IPS-NIHi11 (cell line): ENCODE data around the gene EPHA1.
A peak's percentile ranks its signal among the peaks of the same experiment; 100 is the strongest.

ENCODE experiments used
- DNase-seq: peaks from one replicate; pipeline ENCODE4 v3.0.0; 2012; ENCODE audit warnings: mixed read lengths, low spot score

Gene EPHA1

GRCh38 chr7:143372070-143372469 is 36.6 kb downstream of the EPHA1 start:
- no peak for DNase-seq

DNA sequence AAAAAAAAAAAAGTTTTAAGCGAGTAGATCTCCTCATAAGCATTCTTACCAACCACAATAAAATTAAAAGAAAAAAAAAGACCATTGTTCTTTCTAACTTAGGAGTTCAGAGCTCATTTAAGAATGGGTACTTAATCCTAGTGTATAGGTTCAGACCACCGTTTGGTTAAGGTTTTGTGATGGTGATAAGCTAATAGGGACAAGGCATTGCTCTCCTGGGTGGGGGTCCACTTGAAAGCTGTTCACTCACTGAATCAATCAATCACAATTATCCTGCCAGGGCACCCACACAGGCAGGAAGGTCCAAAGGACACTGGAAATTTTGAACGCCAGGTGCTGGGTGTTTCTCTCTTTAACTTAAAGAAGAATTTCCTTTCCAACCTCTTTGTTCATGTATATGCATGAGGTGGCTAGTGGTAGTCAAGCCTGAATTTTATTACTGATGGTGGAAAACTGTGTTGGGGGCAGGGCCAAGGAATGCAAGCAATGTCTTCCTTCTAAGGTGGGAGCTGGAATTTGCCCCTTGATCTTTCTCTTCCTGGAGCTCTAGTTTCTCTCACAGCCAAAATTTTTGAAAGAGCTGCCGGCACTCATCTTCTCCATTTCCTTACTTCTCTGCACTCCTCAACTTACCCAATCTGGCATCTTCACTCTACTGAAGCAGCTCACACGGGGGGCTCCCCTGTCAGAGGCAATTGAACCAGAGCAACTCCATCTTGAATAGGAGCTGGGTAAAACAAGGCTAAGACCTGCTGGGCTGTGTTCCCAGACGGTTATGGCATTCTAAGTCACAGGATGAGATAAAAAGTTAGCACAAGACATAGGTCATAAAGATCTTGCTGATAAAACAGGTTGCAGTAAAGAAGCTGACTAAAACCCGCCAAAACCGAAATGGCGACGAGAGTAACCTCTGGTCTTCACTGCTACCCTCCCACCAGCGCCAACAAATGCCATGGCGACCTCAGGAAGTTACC is 38.7 kb downstream of the EPHA1 start:
- no peak for DNase-seq

DNA sequence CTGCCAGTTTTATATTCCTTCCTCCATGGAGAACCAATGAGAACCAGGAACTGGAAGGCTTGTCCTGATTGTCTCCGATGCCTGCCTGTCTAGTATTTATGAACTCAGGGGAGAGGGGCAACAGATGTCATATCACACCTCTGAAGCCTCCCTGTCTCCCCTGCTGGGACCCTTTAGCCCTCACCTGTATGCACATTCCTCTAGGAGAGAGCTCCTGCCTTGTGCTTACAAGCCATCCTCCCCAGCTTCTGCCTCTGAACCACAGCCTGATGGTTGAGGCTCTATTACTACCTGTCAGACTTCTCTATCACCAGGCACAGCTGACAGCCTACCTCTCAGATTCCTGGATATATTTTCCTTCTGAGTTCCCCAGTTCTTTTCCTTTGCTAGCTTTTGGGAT is 40.3 kb downstream of the EPHA1 start:
- DNase-seq = no peak

DNA sequence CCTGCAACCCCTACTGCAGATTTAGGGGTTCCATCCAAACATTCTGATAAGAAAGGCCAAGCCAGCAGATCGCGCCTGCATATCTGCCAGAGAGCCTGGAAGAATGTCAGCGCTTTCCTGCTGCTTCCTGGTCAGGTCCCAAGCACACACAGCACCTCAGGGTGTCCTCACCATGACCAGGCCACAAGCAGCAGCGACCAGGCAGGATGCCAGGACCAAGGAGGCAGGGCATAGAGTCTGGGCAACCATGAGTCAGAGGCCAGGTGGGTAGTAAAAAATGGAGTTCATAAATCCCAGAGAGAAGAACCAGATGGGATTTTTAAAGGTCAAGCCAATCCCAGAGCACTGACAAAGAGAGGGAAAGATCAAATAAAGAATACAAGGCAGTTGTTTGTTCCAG is 40.7 kb downstream of the EPHA1 start:
- no peak for DNase-seq

DNA sequence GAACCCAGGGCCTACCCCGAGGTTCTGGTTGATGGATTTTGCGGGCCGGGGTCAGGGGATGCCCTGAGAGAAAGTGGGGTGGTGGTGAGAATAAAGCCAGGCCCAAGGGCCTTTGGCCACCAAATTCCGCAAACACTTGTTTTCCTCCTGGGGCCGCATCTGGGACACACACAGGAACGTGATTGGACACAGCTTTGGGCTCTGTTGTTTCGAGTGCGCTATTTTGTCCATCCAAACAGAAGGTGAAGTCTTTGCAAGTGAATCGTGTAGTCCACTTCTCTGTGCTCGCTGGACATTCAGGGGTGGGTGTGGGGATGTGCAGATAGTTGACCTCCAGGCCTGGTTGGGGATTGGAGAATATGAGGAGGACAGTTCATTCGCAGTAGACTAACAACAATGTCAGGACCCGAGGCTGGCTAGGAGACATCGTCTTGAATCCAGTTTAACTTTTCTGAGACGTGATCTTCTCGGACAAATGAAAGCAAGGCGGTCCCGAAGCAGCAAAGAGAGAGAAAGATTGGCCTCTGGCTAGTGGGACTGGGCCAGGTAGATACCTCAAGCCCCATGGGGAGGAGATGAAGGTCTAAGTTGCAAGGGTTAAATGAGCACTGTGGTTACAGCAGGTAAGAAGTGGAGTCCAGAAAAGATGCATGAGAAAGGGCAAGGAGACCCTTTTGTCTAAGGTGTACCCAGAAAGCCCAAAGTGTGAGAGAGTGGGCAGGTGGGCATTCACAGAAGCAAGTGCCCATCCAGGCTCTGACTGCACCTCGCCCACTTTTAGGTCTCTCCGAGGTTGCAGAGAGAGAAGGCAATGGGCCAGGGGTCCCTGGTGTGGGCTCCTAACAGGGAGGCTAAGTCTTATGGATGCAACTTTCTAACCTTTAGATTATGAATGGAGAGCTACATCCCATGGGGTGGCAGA is 45.4 kb downstream of the EPHA1 start:
- no peak for DNase-seq

DNA sequence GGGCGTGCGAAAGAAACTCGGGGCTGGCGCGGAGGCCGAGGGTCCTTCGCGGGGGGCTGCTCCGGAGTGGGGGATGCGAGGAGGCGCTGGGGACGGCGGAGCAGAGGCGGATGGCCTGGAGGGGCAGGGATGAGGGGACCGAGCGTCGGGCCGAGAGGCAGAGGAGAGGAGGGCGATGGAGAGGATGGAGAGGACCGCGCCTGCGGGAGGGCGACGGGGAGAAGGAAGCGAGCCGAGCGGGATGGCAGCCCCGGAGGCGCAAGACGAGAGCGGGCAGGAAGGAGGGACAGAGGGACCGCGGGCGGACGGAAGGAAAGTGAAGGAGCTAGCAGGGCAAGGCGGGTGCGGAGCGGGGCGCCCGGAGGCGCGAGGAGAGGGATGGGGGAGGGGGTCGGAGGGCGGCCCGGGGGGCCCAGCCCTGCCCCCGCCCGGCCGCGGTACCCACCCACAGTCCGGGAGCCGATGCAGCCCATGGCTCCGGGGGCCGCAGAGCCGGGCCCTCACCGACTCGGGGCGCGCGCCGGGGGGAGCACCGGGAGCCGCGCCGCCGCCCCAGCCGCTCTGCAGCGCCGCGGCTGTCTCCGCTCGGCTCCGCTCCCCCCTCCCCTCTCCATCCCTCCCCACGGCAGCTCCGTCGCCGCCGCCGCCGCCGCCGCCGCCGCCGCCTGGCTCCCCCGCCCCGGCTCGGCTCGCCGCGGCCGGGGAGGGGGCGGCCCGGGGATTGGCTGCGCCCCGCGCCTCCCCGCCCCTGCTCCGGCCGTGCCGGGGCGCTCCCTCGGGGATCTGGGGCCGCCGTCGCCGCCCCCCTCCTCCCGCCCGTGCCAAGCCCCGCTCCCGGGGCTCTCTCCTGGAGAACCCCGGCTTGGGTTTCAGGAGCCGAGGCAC is 46.3 kb downstream of the EPHA1 start, which contains the start of gene FAM131B:
Gene FAM131B, minus strand, starts transcription at position 583 of the 885 bp plus-strand sequence. Its CDS starts 110 bp downstream, at position 473.
- DNase-seq = peak; percentile 91

- DNase-seq = peak; percentile 75
Measured at GRCh38 chr7:143361552-143362130, 47.0 kb downstream of the EPHA1 start.

- DNase-seq = peak; percentile 84
Measured at GRCh38 chr7:143360788-143361551, 47.7 kb downstream of the EPHA1 start.

DNA sequence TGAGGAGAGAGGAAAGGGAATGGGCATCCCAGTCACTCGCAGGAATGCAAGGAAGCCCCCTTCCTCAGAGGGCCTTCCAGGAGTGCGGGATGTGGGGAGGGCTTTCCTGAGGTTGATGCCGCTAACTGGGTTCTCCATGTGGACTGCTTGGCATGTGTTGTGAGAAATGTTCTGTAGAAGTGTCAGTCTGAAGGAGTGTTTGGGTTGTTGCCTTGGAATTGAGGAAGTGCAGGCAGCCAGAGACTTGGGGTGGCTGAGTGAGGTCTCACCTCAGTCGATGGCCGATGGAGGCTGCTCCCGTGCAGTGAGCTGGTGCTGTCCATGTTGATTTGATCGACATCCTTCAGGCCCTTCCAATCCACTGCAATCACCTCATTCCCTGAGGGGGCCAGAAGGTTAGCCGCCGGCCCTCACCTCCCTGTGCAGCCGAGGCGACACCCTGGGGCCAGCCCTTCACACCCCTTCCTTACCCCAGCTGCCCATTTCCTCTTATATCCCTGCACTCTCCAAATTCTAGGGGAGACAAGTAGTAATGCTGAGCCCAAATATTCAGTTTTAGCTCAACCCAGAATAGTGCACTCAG is 48.8 kb downstream of the EPHA1 start:
- no peak for DNase-seq

DNA sequence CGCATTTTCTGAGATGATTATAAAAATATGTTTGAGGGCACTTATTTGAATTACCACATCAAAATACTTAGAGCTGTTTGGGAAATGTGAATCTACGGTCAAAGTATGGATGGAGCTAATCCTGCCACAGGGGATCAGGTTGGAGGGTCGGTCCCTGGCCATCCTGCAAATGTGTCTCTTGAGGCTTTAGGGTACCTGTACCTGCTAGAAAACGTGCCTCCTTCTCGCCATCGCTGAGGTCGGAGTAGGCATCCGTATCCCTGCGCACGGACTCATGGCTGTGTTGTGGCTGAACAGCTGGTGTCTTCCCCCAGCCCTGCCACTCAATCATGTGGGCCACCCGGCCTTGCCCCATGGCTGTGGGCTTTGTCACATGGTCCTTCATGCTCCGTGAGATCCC is 50.0 kb downstream of the EPHA1 start:
- no peak for DNase-seq

DNA sequence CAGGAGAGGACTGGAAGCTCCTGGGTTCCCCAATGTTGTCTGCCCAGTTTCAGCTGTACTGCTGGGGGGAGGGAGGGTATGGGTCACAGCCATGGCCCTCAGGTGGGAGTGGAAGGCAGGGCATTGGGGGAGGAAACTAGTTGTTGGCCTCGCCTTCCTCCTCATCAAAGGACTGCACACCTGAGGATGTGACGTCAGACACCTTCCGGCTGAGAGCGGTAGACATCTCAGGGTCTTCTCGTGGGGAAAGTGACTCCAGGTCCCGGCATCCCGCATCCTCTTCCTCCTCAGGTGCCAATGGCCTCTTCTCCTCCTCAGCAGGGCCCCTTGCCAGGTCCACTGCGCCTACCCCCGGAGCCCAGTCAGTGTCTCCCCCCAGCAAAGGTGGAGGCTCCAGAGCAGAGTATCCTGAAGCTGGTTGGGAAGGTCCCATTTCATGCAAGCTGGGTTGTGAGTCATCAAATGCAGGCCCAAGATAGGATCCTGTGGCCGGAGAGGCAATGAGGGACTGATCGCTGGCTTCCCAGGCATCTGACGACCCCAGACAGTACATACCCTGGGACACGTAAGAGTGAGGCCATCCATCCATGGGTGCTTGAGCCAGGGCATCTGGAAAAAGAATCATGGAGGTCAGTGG is 52.1 kb downstream of the EPHA1 start:
- no peak for DNase-seq

DNA sequence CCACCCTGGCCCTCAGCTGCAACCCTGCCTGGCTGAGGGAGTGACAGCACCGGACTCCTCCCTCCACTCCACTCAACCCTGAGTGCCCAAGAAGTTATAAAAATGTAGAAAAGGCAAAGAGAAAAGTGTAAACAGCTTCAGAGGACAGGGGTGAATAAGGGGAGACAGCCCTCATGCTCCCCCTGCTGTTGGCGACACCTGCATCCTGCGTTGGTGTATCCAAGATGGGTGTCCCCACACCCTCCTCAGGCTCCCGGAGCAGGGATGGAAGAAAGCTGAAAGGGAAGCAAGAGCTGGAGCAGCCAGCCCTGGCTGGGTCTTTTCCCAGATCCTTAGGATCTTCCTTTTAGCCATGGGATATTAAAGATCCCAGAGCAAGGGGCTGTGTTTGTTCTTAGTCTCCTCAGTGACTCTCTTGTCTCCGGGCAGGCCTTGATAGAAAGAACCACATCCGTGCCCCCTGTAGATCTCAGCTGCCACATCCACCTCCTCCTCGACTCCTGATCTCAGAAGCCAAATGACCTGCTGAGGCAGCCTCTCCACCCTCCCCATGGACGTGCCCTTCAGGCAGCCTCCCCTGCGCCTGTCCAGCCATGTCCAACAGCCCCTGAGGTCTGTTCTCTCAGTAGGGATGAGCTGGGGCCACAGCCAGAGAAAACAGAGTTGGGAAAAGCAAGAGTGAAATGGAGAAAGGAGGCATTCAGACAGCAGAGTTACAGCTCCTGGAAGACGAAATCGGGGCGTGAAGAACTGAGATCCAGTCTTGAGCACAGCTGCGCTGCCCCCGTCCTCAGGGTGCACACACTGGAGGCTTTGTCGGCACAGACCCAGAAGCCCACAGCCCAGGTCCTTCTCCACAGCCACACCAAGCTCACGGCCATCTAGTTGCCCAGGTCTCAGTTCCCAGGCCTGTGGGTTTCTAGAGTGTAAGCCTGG is 52.9 kb downstream of the EPHA1 start:
- peak; percentile 44 for DNase-seq

DNA sequence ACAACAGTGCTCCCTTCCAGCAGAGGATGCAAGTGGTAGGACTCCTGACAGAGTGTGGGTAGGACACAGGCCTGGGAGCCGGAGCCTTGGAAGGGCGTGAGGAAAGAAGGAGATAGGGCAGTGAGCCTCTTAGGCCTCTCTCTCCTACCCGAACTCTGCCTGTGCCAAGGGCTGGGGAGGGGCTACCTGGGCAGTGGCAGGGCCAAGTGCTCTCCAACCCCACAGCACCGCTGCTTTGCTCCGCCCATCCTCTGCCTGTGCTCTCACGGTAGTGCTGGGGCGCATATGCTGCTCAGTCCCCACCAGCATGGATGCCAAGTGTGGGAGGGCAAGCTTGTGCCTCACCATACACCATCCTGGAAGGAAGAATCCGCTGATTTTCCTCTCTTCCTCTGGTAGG is 53.7 kb downstream of the EPHA1 start:
- no peak for DNase-seq

GRCh38 chr7:143354376-143354775 is 54.3 kb downstream of the EPHA1 start:
- no peak for DNase-seq

- DNase-seq = no peak
Measured at GRCh38 chr7:143352531-143353002, 56.1 kb downstream of the EPHA1 start.

GRCh38 chr7:143351574-143351973 is 57.1 kb downstream of the EPHA1 start:
- DNase-seq = no peak

GRCh38 chr7:143351060-143351459 is 57.6 kb downstream of the EPHA1 start:
- no peak for DNase-seq

DNA sequence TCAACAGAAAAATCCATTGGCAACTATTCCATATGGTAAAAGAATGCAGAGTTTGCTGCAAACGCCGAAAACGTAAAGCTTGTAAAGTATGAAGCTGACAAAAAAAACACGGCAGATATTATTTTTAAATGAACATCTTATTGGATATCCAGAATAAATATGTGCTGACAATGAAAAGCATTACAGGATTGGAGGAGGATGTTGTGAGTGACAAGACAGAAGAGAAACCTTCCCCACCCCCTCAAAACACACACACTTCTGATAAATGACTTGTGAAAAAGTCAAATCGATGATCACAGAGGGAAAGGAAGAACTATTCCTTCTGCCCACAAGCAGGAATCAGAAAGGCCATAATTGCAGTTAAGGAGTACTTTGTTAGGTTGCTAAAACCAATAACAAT is 60.7 kb downstream of the EPHA1 start:
- DNase-seq = no peak
